GM20000 (cell line): ENCODE measurements around the gene ITGA7.
A peak's percentile ranks its signal among the peaks of the same experiment; 100 is the strongest.

Experiments used
- DNase-seq: peaks from one replicate; pipeline ENCODE4 v3.0.0; 2012; ENCODE audit warnings: low spot score
- CTCF ChIP-seq: IDR thresholded peaks from 2 replicates; pipeline ENCODE4 v1.5.1; 2012; ENCODE audit warnings: mild to moderate bottlenecking, control low read depth; ENCODE audit errors: extremely low read depth, missing control alignments

The ITGA7 gene

DNA sequence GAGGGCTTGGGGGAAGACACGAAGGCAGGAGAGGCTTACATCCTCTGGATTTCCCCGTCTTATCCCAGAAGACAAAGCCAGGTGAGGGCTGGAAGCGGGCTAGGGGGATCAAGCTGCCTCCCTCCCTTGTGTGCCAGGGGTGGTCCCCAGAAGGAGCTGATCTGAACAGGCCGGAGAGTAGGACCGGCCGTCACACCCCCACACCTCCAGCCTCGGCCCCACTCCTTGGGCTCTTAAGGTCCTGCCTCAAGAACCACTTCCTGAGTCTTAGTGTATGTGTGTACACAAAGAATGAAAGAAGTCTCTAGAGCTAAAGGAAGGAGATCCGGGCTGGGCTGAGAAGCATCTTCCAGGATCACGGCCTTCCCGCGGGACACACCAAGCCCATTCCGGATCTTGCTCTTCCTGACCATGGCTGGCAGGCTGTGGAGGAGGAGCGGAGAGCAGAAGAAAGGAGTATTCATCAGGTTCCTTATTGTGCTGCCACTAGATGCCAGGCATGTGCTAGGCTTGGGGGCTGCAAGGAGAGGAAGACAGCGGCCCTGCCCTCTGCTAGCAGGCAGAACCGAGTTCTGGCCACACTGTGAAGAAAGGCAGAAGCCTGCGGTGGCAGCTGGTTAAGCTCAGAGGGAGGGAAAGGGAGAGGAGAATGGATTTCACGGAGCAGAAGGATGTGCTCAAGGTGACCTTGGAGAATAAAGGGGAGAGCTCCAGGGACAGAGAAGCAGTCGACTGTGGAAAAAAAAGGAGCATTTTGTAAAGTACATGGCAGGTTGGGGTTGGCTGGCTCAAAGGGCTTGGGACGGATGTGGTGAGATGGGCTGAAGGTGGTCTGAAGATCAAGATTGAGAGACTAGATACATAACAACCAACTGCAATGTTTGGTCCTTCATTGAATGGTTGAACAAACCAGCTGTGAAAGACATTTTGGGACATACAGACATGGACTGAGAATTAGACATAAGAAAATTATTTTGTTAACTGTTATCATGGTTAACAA, 22.4 kb upstream of the ITGA7 start:
- TF ChIP-seq CTCF = no peak

DNA sequence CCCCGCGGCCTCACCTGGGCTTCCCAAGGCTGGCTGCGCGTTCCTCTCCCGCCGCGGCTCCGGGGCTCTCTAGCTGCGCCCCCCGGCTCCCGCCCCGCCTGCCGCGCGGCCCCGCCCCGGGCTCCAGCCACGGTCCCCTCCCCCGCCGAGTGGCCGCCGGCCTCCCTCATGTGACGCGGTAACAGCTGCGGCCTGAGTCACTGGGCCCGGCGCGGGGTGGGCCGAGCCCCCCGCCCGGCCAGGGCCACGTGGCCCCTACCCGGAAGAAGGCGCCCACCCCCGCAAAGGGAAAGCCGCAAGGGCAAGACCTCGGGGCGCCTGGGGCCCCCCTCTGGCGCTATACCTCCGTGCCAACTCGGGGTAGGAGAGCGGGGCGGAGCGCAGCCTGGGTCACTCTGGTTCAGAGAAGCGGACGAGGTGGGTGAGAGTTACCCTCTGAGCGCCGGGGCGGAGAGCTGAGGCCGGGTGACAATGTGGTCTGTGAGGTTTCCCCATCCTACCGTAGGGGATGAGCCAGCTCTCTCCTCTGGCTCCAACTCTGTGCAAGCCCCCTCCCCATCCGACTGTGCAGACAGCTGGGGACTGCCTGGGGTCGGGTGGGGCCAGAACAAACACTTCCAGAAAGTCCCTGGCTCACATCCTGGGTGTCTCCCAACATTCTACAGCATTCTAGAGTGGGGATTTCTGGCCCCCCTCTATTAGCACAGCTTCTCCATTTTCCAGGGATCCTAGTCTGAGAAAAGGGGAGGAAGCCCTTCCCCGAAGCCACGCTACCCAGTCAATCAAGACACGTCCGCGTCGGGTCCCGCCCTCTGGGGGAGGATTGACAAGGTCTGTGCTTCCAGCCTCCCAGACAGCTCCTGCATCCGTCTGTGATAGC, 21.5 kb upstream of the ITGA7 start, which contains the start of gene CD63:
Gene CD63, minus strand, starts transcription at position 71 of the 880 bp plus-strand sequence. CDS start 668 bp downstream, outside the sequence.
- no peak for TF ChIP-seq CTCF
- DNase-seq = peak; percentile 98

More for the DNA sequence above, 22.4 kb upstream of the ITGA7 start:
- peak; percentile 75 for DNase-seq

- no peak for DNase-seq
- no peak for TF ChIP-seq CTCF
These were observed 20.7 kb upstream of the ITGA7 start for GRCh38 chr12:55728186-55728938.

DNA sequence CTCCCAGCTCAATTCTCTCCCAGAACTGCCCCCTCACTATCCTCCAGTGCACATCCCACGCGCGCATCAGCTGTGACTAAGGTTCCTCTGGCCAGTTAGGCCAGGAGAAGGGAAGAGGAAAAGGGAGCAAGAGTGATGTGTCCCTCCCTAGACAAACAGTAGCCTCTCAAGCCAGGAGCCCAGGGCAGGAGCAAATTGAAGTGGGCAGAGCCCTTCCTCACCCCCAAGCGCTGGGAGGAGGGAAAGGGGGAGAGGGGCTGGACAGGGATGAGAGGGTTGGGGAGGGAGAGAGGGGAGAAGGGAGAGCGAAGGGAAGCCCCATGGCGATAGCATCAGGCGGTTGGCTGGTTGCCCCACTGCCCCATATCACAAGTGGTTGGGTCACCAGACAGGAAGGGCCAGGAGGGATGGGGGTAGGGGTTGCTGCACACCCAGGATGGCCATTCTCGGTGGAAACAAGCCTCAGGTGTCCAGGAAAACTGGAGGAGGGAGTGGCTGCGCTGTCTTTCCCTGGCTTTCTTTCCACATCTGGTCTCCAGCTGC, 20.0 kb upstream of the ITGA7 start:
- no peak for DNase-seq

GRCh38 chr12:55726971-55727370, 19.3 kb upstream of the ITGA7 start:
- no peak for DNase-seq
- TF ChIP-seq CTCF = no peak

More for the DNA sequence above, 20.0 kb upstream of the ITGA7 start:
- TF ChIP-seq CTCF = no peak

DNA sequence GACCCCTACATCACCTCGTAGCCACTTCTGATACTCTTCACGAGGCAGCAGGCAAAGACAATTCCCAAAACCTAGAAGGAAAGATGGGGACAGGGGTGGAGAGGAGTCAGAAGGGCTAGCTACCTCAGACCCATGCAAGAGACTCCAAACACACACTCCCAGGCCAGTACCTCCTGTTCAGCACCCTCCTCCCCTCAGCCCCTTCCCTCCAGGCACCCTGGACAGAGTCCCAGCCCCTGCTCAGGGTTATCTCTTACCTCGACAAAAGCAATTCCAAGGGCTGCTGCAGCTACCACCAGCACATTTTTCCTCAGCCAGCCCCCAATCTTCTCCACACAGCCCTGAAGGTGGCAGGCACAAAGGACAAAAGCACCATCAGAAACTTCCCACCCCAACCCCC, 17.9 kb upstream of the ITGA7 start:
- DNase-seq = no peak
- TF ChIP-seq CTCF = no peak
